IMR-90 (cell line): ENCODE data around the gene CREB3L1. TPM values are rescaled to one million over a fixed set of nuclear protein-coding genes. Genes with fewer than 3 reads are reported as not detected.
A peak's percentile ranks its signal among the peaks of the same experiment; 100 is the strongest.

ENCODE experiments used
- ATAC-seq: fragments of 200-7000 bp; cut with Tn5 transposase; 2 replicates; pipeline ENCODE4 v1.9.1; 2020; ENCODE audit warnings: low read depth, mild to moderate bottlenecking, moderate library complexity
- BruUV-seq: library from RNA; stranded (reverse); fragments of 400-500 nt; replicated peaks from 2 replicates; lab custom pipeline; 2021; lab: Mats Ljungman, UMichigan
- CTCF ChIA-PET: fragments of 300-600 bp; formaldehyde crosslinking; extraction: SDS; loops from one replicate; lab custom pipeline; 2021; ENCODE audit warnings: antibody characterized with exemption; lab: Yijun Ruan, JAX
- POLR2A ChIA-PET: fragments of 300-600 bp; sonication (Branson Sonifier 250); formaldehyde crosslinking; loops from one replicate; lab custom pipeline; 2022; ENCODE audit warnings: antibody characterized with exemption; ENCODE audit not compliant: unreplicated experiment; lab: Charles Lee
- DNase-seq: peaks from one replicate; pipeline ENCODE4 v3.0.0; 2013
- H2AFZ ChIP-seq: replicated peaks from 2 replicates; pipeline ENCODE3; 2013; ENCODE audit warnings: low read length, mild to moderate bottlenecking; ENCODE audit not compliant: poor library complexity
- H2AK5ac ChIP-seq: 2 replicates; pipeline ENCODE4 v1.6.1; 2013; ENCODE audit warnings: low read depth, low read length, inconsistent platforms
- H2AK9ac ChIP-seq: replicated peaks from 2 replicates; pipeline ENCODE3; 2013; ENCODE audit warnings: mild to moderate bottlenecking, low read depth, low read length, moderate library complexity; ENCODE audit not compliant: poor library complexity
- H2BK120ac ChIP-seq: 2 replicates; pipeline ENCODE4 v1.6.1; 2013; ENCODE audit warnings: low read depth, low read length, inconsistent platforms
- H2BK15ac ChIP-seq: 3 replicates; pipeline ENCODE4 v1.6.1; 2013; ENCODE audit warnings: low read depth, low read length, inconsistent platforms
- H2BK20ac ChIP-seq: 2 replicates; pipeline ENCODE4 v1.6.1; 2013; ENCODE audit warnings: low read depth, mild to moderate bottlenecking, inconsistent platforms, low read length, moderate library complexity
- H2BK5ac ChIP-seq: 2 replicates; pipeline ENCODE4 v1.6.1; 2013; ENCODE audit warnings: mild to moderate bottlenecking, low read depth, low read length, inconsistent platforms; ENCODE audit not compliant: poor library complexity, severe bottlenecking
- H3K14ac ChIP-seq: replicated peaks from 2 replicates; pipeline ENCODE4 v1.6.1; 2013; ENCODE audit warnings: low read depth, low read length, inconsistent platforms
- H3K18ac ChIP-seq: 2 replicates; pipeline ENCODE4 v1.6.1; 2013; ENCODE audit warnings: low read depth, low read length, control low read depth
- H3K23ac ChIP-seq: 2 replicates; pipeline ENCODE4 v1.6.1; 2013; ENCODE audit warnings: low read depth, low read length, inconsistent platforms
- H3K27ac ChIP-seq: 2 replicates; pipeline ENCODE4 v1.5.1; 2013; ENCODE audit warnings: mild to moderate bottlenecking, control low read depth, low read length; ENCODE audit not compliant: insufficient read depth
- H3K27me3 ChIP-seq: 2 replicates; pipeline ENCODE4 v1.6.1; 2013; ENCODE audit warnings: low read length; ENCODE audit not compliant: control insufficient read depth, insufficient read depth
- H3K36me3 ChIP-seq: 2 replicates; pipeline ENCODE4 v1.6.1; 2013; ENCODE audit warnings: low read length, mixed read lengths; ENCODE audit not compliant: control insufficient read depth, insufficient read depth
- H3K4ac ChIP-seq: 2 replicates; pipeline ENCODE4 v1.6.1; 2013; ENCODE audit warnings: low read depth, low read length, inconsistent platforms
- H3K4me1 ChIP-seq: 2 replicates; pipeline ENCODE4 v1.6.1; 2013; ENCODE audit warnings: low read length, mixed read lengths; ENCODE audit not compliant: control insufficient read depth, insufficient read depth
- H3K4me2 ChIP-seq: 2 replicates; pipeline ENCODE4 v1.6.1; 2013; ENCODE audit warnings: low read depth, mild to moderate bottlenecking, control low read depth, low read length, moderate library complexity
- H3K4me3 ChIP-seq: 2 replicates; pipeline ENCODE4 v1.5.1; 2013; ENCODE audit warnings: low read depth, mild to moderate bottlenecking, control low read depth, low read length, moderate library complexity; ENCODE audit not compliant: insufficient read depth
- H3K56ac ChIP-seq: 2 replicates; pipeline ENCODE4 v1.6.1; 2013; ENCODE audit warnings: low read length, inconsistent platforms; ENCODE audit not compliant: insufficient read depth; ENCODE audit errors: extremely low read depth
- H3K79me1 ChIP-seq, 2 experiments: 2 replicates each; pipeline ENCODE4 v1.6.1; 2013; ENCODE audit warnings: low read length in 2 of 2, inconsistent platforms in 1 of 2, low read depth in 1 of 2
- H3K9ac ChIP-seq: 2 replicates; pipeline ENCODE4 v1.6.1; 2013; ENCODE audit warnings: low read depth, low read length, control low read depth
- H3K9me1 ChIP-seq: 2 replicates; pipeline ENCODE4 v1.6.1; 2013; ENCODE audit warnings: low read length, inconsistent platforms; ENCODE audit not compliant: insufficient read depth
- H3K9me3 ChIP-seq: 2 replicates; pipeline ENCODE4 v1.6.1; 2013; ENCODE audit warnings: low read length; ENCODE audit not compliant: control insufficient read depth, insufficient read depth
- H4K20me1 ChIP-seq: 2 replicates; pipeline ENCODE4 v1.6.1; 2013; ENCODE audit warnings: low read length, inconsistent platforms; ENCODE audit not compliant: insufficient read depth
- H4K5ac ChIP-seq: 2 replicates; pipeline ENCODE4 v1.6.1; 2013; ENCODE audit warnings: mild to moderate bottlenecking, low read depth, low read length, control low read depth
- H4K8ac ChIP-seq, 2 experiments: 2 replicates each; pipeline ENCODE4 v1.6.1; 2013; ENCODE audit warnings: low read depth in 2 of 2, low read length in 2 of 2, control low read depth in 1 of 2, inconsistent platforms in 1 of 2
- H4K91ac ChIP-seq: 2 replicates; pipeline ENCODE4 v1.6.1; 2013; ENCODE audit warnings: low read depth, low read length, inconsistent platforms; ENCODE audit not compliant: insufficient read depth
- CEBPB ChIP-seq: IDR thresholded peaks from 2 replicates; pipeline ENCODE4 v1.6.1; 2012; ENCODE audit warnings: low read depth, low read length, improper control_type of control experiment
- FOS ChIP-seq: fragments of 150-350 bp; IDR thresholded peaks from 2 replicates; pipeline ENCODE4 v1.6.1; 2016; ENCODE audit warnings: low read depth, low read length
- NFE2L2 ChIP-seq: fragments of 150-350 bp; IDR thresholded peaks from 2 replicates; pipeline ENCODE4 v1.6.1; 2016; ENCODE audit warnings: low read depth, mild to moderate bottlenecking, low read length
- RCOR1 ChIP-seq: IDR thresholded peaks from 2 replicates; pipeline ENCODE4 v1.6.1; 2012; ENCODE audit warnings: mild to moderate bottlenecking, low read length, improper control_type of control experiment; ENCODE audit not compliant: insufficient replicate concordance
- SMC3 ChIP-seq: fragments of 150-350 bp; IDR thresholded peaks from 2 replicates; pipeline ENCODE4 v1.6.1; 2016; ENCODE audit warnings: low read depth, mild to moderate bottlenecking, antibody characterized with exemption, low read length, moderate library complexity
- WGBS, 2 experiments: methylation state at CpG; one replicate each; pipeline versions ENCODE4 v1.1.5 to v1.1.7; 2013; ENCODE audit warnings: missing lambda C conversion rate in 2 of 2; ENCODE audit not compliant: insufficient read length in 1 of 2; ENCODE audit errors: extremely low coverage in 2 of 2; 5-methylcytosine and 5-hydroxymethylcytosine counted together
- dilution Hi-C: fragments of 300-500 bp; cut with HindIII; formaldehyde crosslinking; loops from one replicate; pipeline ENCODE4 v1.14.3; 2018; ENCODE audit warnings: low sequenced_read_pairs; ENCODE audit not compliant: unreplicated experiment
- in situ Hi-C: fragments of 300-500 bp; cut with MboI; formaldehyde crosslinking; loops from 3 replicates; pipeline ENCODE4 v1.14.3; 2019; ENCODE audit warnings: low sequenced_read_pairs, inconsistent platforms, mixed read lengths
- intact Hi-C: fragments of 100-400 bp; cut with micrococcal nuclease; formaldehyde crosslinking; loops from 2 replicates; pipeline ENCODE4 v1.10.0; 2022
- polyA plus RNA-seq, 3 experiments: library from polyadenylated mRNA; depleted of rRNA; stranded (reverse); fragments of >200 nt; gene quantifications; 2 replicates each; pipeline ENCODE4 v1.2.3, GENCODE V29; 2012; ENCODE audit warnings: low replicate concordance in 1 of 3
- total RNA-seq: library from RNA; depleted of rRNA; stranded (reverse); fragments of >200 nt; gene quantifications from 2 replicates; pipeline ENCODE4 v1.2.3, GENCODE V29; 2012
- TF ChIP-seq, protein P1 (sequence below): conservative IDR thresholded peaks from 2 replicates; pipeline ENCODE4 v1.5.1; 2012; ENCODE audit warnings: mild to moderate bottlenecking, low read depth, low read length, improper control_type of control experiment

Gene CREB3L1
- total and polyA plus RNA-seq, 2 of the 4 experiments (the other 2 are of a cell fraction), result 8.1 to 82.3 TPM

DNA sequence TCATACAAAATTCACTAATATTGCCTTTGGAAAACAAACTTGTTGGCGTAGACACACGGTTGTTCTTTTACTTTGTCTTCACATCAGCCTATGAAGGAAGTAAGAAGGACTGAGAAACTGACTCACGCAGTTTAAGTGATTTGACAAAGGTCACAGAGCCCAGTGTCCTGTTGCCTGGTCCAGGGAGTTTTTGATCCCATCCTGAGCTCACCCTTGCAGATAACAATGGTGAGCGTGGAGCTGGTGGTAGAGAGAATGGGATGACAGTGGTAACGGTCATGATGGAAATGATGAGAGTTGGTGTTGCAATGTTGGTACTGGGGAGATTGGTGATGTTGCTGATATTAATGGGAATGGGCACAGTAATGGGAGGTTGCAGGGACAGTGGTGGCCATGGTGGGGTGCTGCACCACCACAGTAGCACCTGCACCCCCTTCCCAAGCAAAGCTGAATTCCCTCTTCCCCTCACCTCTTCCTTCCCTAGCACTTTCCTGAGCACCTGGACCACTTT, 22.0 kb downstream of the CREB3L1 start:
- intact Hi-C loops, result no loop called here

More for the DNA sequence above, 22.0 kb downstream of the CREB3L1 start:
- peak overlapping the region; percentile 96 for H2AK5ac ChIP-seq
- peak; percentile 61 for DNase-seq
- POLR2A ChIA-PET, result no interaction called here
- H3K9me1 ChIP-seq, result peaks cover 20% of the 10 kb centered on the region
- dilution Hi-C loops (no loop called here), in situ Hi-C loops (no loop called here)
- peaks cover 13% of the 10 kb centered on the region for H4K20me1 ChIP-seq
- H3K9ac ChIP-seq, result peak overlapping the region; percentile 71
- H4K8ac ChIP-seq, result peak overlapping the region; percentile 37 to 91
- BruUV-seq, result no TSS peak
- no peaks in the 10 kb centered on the region for H3K27me3 ChIP-seq
- H3K4ac ChIP-seq, result peak overlapping the region; percentile 96
- no peak for TF ChIP-seq SMC3
- no peak for TF ChIP-seq RCOR1
- TF ChIP-seq, protein P1, sequence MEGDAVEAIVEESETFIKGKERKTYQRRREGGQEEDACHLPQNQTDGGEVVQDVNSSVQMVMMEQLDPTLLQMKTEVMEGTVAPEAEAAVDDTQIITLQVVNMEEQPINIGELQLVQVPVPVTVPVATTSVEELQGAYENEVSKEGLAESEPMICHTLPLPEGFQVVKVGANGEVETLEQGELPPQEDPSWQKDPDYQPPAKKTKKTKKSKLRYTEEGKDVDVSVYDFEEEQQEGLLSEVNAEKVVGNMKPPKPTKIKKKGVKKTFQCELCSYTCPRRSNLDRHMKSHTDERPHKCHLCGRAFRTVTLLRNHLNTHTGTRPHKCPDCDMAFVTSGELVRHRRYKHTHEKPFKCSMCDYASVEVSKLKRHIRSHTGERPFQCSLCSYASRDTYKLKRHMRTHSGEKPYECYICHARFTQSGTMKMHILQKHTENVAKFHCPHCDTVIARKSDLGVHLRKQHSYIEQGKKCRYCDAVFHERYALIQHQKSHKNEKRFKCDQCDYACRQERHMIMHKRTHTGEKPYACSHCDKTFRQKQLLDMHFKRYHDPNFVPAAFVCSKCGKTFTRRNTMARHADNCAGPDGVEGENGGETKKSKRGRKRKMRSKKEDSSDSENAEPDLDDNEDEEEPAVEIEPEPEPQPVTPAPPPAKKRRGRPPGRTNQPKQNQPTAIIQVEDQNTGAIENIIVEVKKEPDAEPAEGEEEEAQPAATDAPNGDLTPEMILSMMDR, result 0 out of 2 replicates have a peak, but pooled peaks have one; percentile 4
- no peak for TF ChIP-seq NFE2L2
- peak; percentile 87 for TF ChIP-seq CEBPB
- no peak for TF ChIP-seq FOS
- CTCF ChIA-PET, result interaction anchor here (1.2 to 4.3 kb wide), 3 partner anchors 9 to 60 kb away, joined by 3 to 15 read pairs (median 5); no protein-coding TSS in a partner anchor
- peak overlapping the region; percentile 96 for H2BK120ac ChIP-seq
- H4K5ac ChIP-seq, result peak overlapping the region; percentile 97
- H3K36me3 ChIP-seq, result peaks cover 29% of the 10 kb centered on the region
- peak overlapping the region; percentile 96 for H4K91ac ChIP-seq
- peak overlapping the region; percentile 35 for H2AFZ ChIP-seq
- H3K9me3 ChIP-seq, result no peaks in the 10 kb centered on the region
- ATAC-seq, result no peak
- H3K14ac ChIP-seq, result peak overlapping the region; percentile 94
- peak overlapping the region; percentile 97 for H3K18ac ChIP-seq
- H2BK20ac ChIP-seq, result peak overlapping the region; percentile 97
- H3K23ac ChIP-seq, result peak overlapping the region; percentile 97
- WGBS, 2 experiments, result 29% methylated on average over 1 of the region's 5 CpGs; no CpG with 5 or more reads in 1 of the 2 experiments
- H3K27ac ChIP-seq, result peak overlapping the region; percentile 98
- H3K56ac ChIP-seq, result peak overlapping the region; percentile 95
- H2BK15ac ChIP-seq, result peak overlapping the region; percentile 94
- H2BK5ac ChIP-seq, result peak overlapping the region; percentile 95
- peak overlapping the region; percentile 98 for H3K4me2 ChIP-seq
- H3K4me3 ChIP-seq, result peak overlapping the region; percentile 18; the same call in 1 of the 2 replicates
- H3K79me1 ChIP-seq, result peaks cover 26 to 68% of the 10 kb centered on the region in 2 experiments
- peaks cover 38% of the 10 kb centered on the region for H3K4me1 ChIP-seq
- peak overlapping the region; percentile 87 for H2AK9ac ChIP-seq
